HepG2 (cell line): ENCODE results near the gene ATP2B3. TPM values are rescaled to one million over a fixed set of nuclear protein-coding genes. Genes with fewer than 3 reads are reported as not detected.

Experiments
- AKAP8 ChIP-seq: sonication (generic); formaldehyde crosslinking; IDR thresholded peaks from 2 replicates; pipeline ENCODE4 v1.5.1; 2020; ENCODE audit warnings: mild to moderate bottlenecking, missing genetic modification reagents
- BHLHE40 ChIP-seq: IDR thresholded peaks from 2 replicates; pipeline ENCODE4 v1.6.1; 2011; ENCODE audit warnings: low read length, improper control_type of control experiment
- GTF2F1 ChIP-seq: fragments of 150-350 bp; IDR thresholded peaks from 2 replicates; pipeline ENCODE4 v1.6.1; 2014; ENCODE audit warnings: low read length
- HNF4A ChIP-seq: sonication (generic); formaldehyde crosslinking; IDR thresholded peaks from 2 replicates; pipeline ENCODE4 v1.4.0; 2020; ENCODE audit warnings: missing genetic modification reagents
- LRRFIP1 ChIP-seq: sonication (generic); formaldehyde crosslinking; conservative IDR thresholded peaks from 2 replicates; pipeline ENCODE4 v1.4.0; 2020; ENCODE audit warnings: missing genetic modification reagents
- MIER3 ChIP-seq: IDR thresholded peaks from 2 replicates; pipeline ENCODE4 v1.6.1; 2016; ENCODE audit warnings: missing compliant biosample characterization, borderline replicate concordance
- MLX ChIP-seq: IDR thresholded peaks from 2 replicates; pipeline ENCODE4 v1.6.1; 2016
- MXD4 ChIP-seq: IDR thresholded peaks from 2 replicates; pipeline ENCODE4 v1.6.1; 2016; ENCODE audit warnings: mild to moderate bottlenecking, missing biosample characterization, missing genetic modification reagents
- RARG ChIP-seq: sonication (generic); formaldehyde crosslinking; IDR thresholded peaks from 2 replicates; pipeline ENCODE4 v1.4.0; 2020; ENCODE audit warnings: low read depth, mild to moderate bottlenecking, missing genetic modification reagents
- SIN3B ChIP-seq: fragments of 150-350 bp; IDR thresholded peaks from 2 replicates; pipeline ENCODE4 v1.6.1; 2014; ENCODE audit warnings: low read length
- YEATS4 ChIP-seq: sonication (generic); formaldehyde crosslinking; IDR thresholded peaks from 2 replicates; pipeline ENCODE4 v1.4.0; 2020; ENCODE audit warnings: missing genetic modification reagents, borderline replicate concordance
- ZBTB33 ChIP-seq: sonication (generic); formaldehyde crosslinking; IDR thresholded peaks from 2 replicates; pipeline ENCODE4 v1.4.0; 2020; ENCODE audit warnings: missing genetic modification reagents
- ZFP41 ChIP-seq: sonication (generic); formaldehyde crosslinking; IDR thresholded peaks from 2 replicates; pipeline ENCODE4 v1.4.0; 2020; ENCODE audit warnings: mild to moderate bottlenecking, missing genetic modification reagents, borderline replicate concordance
- ZNF136 ChIP-seq: sonication (generic); formaldehyde crosslinking; IDR thresholded peaks from 2 replicates; pipeline ENCODE4 v1.8.1; 2022; ENCODE audit warnings: low read depth, mild to moderate bottlenecking, moderate library complexity, missing genetic modification reagents
- ZNF274 ChIP-seq: sonication (generic); formaldehyde crosslinking; IDR thresholded peaks from 2 replicates; pipeline ENCODE4 v1.5.1; 2020; ENCODE audit warnings: mild to moderate bottlenecking, missing genetic modification reagents
- ZNF569 ChIP-seq: sonication (generic); formaldehyde crosslinking; IDR thresholded peaks from 2 replicates; pipeline ENCODE4 v1.5.0; 2020; ENCODE audit warnings: mild to moderate bottlenecking, missing genetic modification reagents, moderate library complexity, borderline replicate concordance
- polyA plus RNA-seq, 8 experiments: library from polyadenylated mRNA; depleted of rRNA in 3 of 8; stranded (reverse) in 7 of 8; unstranded in 1 of 8; fragments of >200 nt; fragmentation: Illumina TruSeq in 4 of 8; extraction: Trizol in 4 of 8; gene quantifications; 2 replicates each; pipeline versions ENCODE4 v1.2.1 to v1.2.3, GENCODE V29; 2011 to 2016; ENCODE audit warnings: low read depth in 4 of 8, missing spikeins in 1 of 8, mixed read lengths in 1 of 8; ENCODE audit not compliant: insufficient read depth in 1 of 8
- total RNA-seq, 5 experiments: library from RNA; depleted of rRNA; stranded (reverse); fragments of >200 nt; fragmentation: Illumina TruSeq; extraction: Trizol; gene quantifications; 2 replicates each; pipeline ENCODE4 v1.2.3, GENCODE V29; 2016; ENCODE audit warnings: low read depth in 1 of 5
- TF ChIP-seq, protein P1 (sequence below): IDR thresholded peaks from 2 replicates; pipeline ENCODE4 v1.4.0; 2020; ENCODE audit warnings: mild to moderate bottlenecking, missing genetic modification reagents
- TF ChIP-seq, protein P2 (sequence below): sonication (generic); formaldehyde crosslinking; IDR thresholded peaks from 2 replicates; pipeline ENCODE4 v1.4.0; 2020; ENCODE audit warnings: missing genetic modification reagents, borderline replicate concordance

ATP2B3 gene
- total and polyA plus RNA-seq, 2 of the 13 experiments (the other 11 are each of a cell fraction or from before 2014, with no cell fraction given): not detected

GRCh38 chrX:153623310-153624029, 106.0 kb downstream of the ATP2B3 start (continued):
- TF ChIP-seq MIER3 (CRISPR knock-in tag) (peak; percentile 24; the same call in 1 of the 2 replicates), SIN3B (no peak), LRRFIP1 (no peak), ZFP41 (no peak), ZNF274 (CRISPR knock-in tag) (no peak), ZNF569 (CRISPR knock-in tag) (no peak), ZNF136 (CRISPR knock-in tag) (no peak), BHLHE40 (no peak), ZBTB33 (CRISPR knock-in tag) (no peak), GTF2F1 (no peak), AKAP8 (peak; percentile 87), YEATS4 (CRISPR knock-in tag) (no peak), HNF4A (CRISPR knock-in tag) (peak; percentile 78), MXD4 (CRISPR knock-in tag) (no peak; the same call in 1 of the 2 replicates), MLX (CRISPR knock-in tag) (peak; percentile 15; the same call in 1 of the 2 replicates), RARG (CRISPR knock-in tag) (no peak)
- TF ChIP-seq, protein P1, sequence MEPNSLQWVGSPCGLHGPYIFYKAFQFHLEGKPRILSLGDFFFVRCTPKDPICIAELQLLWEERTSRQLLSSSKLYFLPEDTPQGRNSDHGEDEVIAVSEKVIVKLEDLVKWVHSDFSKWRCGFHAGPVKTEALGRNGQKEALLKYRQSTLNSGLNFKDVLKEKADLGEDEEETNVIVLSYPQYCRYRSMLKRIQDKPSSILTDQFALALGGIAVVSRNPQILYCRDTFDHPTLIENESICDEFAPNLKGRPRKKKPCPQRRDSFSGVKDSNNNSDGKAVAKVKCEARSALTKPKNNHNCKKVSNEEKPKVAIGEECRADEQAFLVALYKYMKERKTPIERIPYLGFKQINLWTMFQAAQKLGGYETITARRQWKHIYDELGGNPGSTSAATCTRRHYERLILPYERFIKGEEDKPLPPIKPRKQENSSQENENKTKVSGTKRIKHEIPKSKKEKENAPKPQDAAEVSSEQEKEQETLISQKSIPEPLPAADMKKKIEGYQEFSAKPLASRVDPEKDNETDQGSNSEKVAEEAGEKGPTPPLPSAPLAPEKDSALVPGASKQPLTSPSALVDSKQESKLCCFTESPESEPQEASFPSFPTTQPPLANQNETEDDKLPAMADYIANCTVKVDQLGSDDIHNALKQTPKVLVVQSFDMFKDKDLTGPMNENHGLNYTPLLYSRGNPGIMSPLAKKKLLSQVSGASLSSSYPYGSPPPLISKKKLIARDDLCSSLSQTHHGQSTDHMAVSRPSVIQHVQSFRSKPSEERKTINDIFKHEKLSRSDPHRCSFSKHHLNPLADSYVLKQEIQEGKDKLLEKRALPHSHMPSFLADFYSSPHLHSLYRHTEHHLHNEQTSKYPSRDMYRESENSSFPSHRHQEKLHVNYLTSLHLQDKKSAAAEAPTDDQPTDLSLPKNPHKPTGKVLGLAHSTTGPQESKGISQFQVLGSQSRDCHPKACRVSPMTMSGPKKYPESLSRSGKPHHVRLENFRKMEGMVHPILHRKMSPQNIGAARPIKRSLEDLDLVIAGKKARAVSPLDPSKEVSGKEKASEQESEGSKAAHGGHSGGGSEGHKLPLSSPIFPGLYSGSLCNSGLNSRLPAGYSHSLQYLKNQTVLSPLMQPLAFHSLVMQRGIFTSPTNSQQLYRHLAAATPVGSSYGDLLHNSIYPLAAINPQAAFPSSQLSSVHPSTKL (CRISPR knock-in tag): peak; percentile 77
- TF ChIP-seq, protein P2, sequence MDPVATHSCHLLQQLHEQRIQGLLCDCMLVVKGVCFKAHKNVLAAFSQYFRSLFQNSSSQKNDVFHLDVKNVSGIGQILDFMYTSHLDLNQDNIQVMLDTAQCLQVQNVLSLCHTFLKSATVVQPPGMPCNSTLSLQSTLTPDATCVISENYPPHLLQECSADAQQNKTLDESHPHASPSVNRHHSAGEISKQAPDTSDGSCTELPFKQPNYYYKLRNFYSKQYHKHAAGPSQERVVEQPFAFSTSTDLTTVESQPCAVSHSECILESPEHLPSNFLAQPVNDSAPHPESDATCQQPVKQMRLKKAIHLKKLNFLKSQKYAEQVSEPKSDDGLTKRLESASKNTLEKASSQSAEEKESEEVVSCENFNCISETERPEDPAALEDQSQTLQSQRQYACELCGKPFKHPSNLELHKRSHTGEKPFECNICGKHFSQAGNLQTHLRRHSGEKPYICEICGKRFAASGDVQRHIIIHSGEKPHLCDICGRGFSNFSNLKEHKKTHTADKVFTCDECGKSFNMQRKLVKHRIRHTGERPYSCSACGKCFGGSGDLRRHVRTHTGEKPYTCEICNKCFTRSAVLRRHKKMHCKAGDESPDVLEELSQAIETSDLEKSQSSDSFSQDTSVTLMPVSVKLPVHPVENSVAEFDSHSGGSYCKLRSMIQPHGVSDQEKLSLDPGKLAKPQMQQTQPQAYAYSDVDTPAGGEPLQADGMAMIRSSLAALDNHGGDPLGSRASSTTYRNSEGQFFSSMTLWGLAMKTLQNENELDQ: no peak
